H9 (cell line): ENCODE data around the gene FAM72D. TPM values are rescaled to one million over a fixed set of nuclear protein-coding genes. Genes with fewer than 3 reads are reported as not detected.
"Not testable (repeated sequence)": the region's sequence is repeated elsewhere in the genome, so short reads cannot be mapped to it uniquely, and the experiment has no call there.

Experiments
- DNase-seq: peaks from one replicate; pipeline ENCODE4 v3.0.0-alpha.2; 2017
- H2AFZ ChIP-seq: one replicate; pipeline ENCODE4 v1.6.1; 2013; ENCODE audit warnings: mild to moderate bottlenecking, low read length, control low read depth, moderate library complexity
- H2AK5ac ChIP-seq: 2 replicates; pipeline ENCODE4 v1.6.1; 2013; ENCODE audit warnings: low read length, control low read depth, mixed read lengths; ENCODE audit not compliant: insufficient read length
- H2BK120ac ChIP-seq: one replicate; pipeline ENCODE4 v1.6.1; 2013; ENCODE audit warnings: low read depth, mild to moderate bottlenecking, low read length, control low read depth, inconsistent platforms; ENCODE audit not compliant: poor library complexity, severe bottlenecking
- H2BK12ac ChIP-seq: 2 replicates; pipeline ENCODE4 v1.6.1; 2013; ENCODE audit warnings: low read length, control low read depth, mixed read lengths, low read depth; ENCODE audit not compliant: insufficient read length
- H2BK15ac ChIP-seq: 2 replicates; pipeline ENCODE4 v1.6.1; 2013; ENCODE audit warnings: low read depth, low read length, control low read depth
- H2BK20ac ChIP-seq: one replicate; pipeline ENCODE4 v1.6.1; 2013; ENCODE audit warnings: low read depth, mild to moderate bottlenecking, low read length, control low read depth, inconsistent platforms; ENCODE audit not compliant: poor library complexity, severe bottlenecking
- H2BK5ac ChIP-seq: 2 replicates; pipeline ENCODE4 v1.6.1; 2013; ENCODE audit warnings: low read length, control low read depth, mixed read lengths; ENCODE audit not compliant: insufficient read length
- H3K14ac ChIP-seq: 2 replicates; pipeline ENCODE4 v1.6.1; 2013; ENCODE audit warnings: low read length, control low read depth; ENCODE audit not compliant: insufficient read depth
- H3K18ac ChIP-seq: 2 replicates; pipeline ENCODE4 v1.6.1; 2013; ENCODE audit warnings: low read depth, mild to moderate bottlenecking, mixed read lengths, low read length, control low read depth; ENCODE audit not compliant: insufficient read length
- H3K23ac ChIP-seq: 2 replicates; pipeline ENCODE4 v1.6.1; 2013; ENCODE audit warnings: low read length, control low read depth, mixed read lengths, low read depth; ENCODE audit not compliant: insufficient read length
- H3K23me2 ChIP-seq: 2 replicates; pipeline ENCODE4 v1.6.1; 2013; ENCODE audit warnings: low read depth, mild to moderate bottlenecking, mixed read lengths, low read length, control low read depth; ENCODE audit not compliant: insufficient read length, poor library complexity, severe bottlenecking
- H3K27ac ChIP-seq: 2 replicates; pipeline ENCODE4 v1.5.1; 2013; ENCODE audit warnings: low read length, control low read depth, mixed read lengths, low read depth; ENCODE audit not compliant: insufficient read length
- H3K27me3 ChIP-seq: 2 replicates; pipeline ENCODE4 v1.6.1; 2013; ENCODE audit warnings: low read length, control low read depth, inconsistent platforms; ENCODE audit not compliant: insufficient read depth
- H3K4ac ChIP-seq: 2 replicates; pipeline ENCODE4 v1.6.1; 2013; ENCODE audit warnings: low read depth, mild to moderate bottlenecking, control low read depth, inconsistent platforms, low read length, moderate library complexity
- H3K4me1 ChIP-seq: 2 replicates; pipeline ENCODE4 v1.6.1; 2013; ENCODE audit warnings: low read length, control low read depth, inconsistent platforms; ENCODE audit not compliant: insufficient read depth
- H3K4me2 ChIP-seq: 2 replicates; pipeline ENCODE4 v1.6.1; 2013; ENCODE audit warnings: low read length, control low read depth, mixed read lengths; ENCODE audit not compliant: insufficient read length, insufficient read depth
- H3K56ac ChIP-seq: 2 replicates; pipeline ENCODE4 v1.6.1; 2013; ENCODE audit warnings: low read depth, mild to moderate bottlenecking, mixed read lengths, low read length, control low read depth; ENCODE audit not compliant: insufficient read length
- H3K79me1 ChIP-seq: 2 replicates; pipeline ENCODE4 v1.6.1; 2013; ENCODE audit warnings: low read depth, mild to moderate bottlenecking, moderate library complexity, low read length, control low read depth, inconsistent platforms; ENCODE audit not compliant: insufficient read depth, poor library complexity, severe bottlenecking
- H3K79me2 ChIP-seq: 2 replicates; pipeline ENCODE4 v1.6.1; 2013; ENCODE audit warnings: low read length, control low read depth, inconsistent platforms; ENCODE audit not compliant: insufficient read depth
- H3K9ac ChIP-seq: 2 replicates; pipeline ENCODE4 v1.6.1; 2013; ENCODE audit warnings: low read length, control low read depth, mixed read lengths; ENCODE audit not compliant: insufficient read length; ENCODE audit errors: extremely low read depth
- H3K9me3 ChIP-seq: one replicate; pipeline ENCODE4 v1.6.1; 2013; ENCODE audit warnings: low read depth, low read length, inconsistent platforms; ENCODE audit not compliant: control insufficient read depth
- H3T11ph ChIP-seq: one replicate; pipeline ENCODE4 v1.6.1; 2013; ENCODE audit warnings: mild to moderate bottlenecking, low read length, control low read depth, inconsistent platforms
- H4K20me1 ChIP-seq: one replicate; pipeline ENCODE4 v1.6.1; 2013; ENCODE audit not compliant: control insufficient read depth, insufficient read length, insufficient read depth
- H4K5ac ChIP-seq: 2 replicates; pipeline ENCODE4 v1.6.1; 2013; ENCODE audit warnings: low read depth, mild to moderate bottlenecking, mixed read lengths, low read length, control low read depth; ENCODE audit not compliant: insufficient read length
- H4K8ac ChIP-seq: replicated peaks from 2 replicates; pipeline ENCODE4 v1.6.1; 2013; ENCODE audit warnings: low read length, control low read depth, mixed read lengths, low read depth; ENCODE audit not compliant: insufficient read length
- H4K91ac ChIP-seq: 2 replicates; pipeline ENCODE4 v1.6.1; 2013; ENCODE audit warnings: low read depth, mild to moderate bottlenecking, moderate library complexity, mixed read lengths, low read length, control low read depth; ENCODE audit not compliant: insufficient read length
- H3K27ac Mint-ChIP-seq, 3 experiments: 2 replicates in 2 of 3; 3 replicates in 1 of 3; pipeline ENCODE4 v1.8.0; 2020 to 2021; ENCODE audit warnings: mixed read lengths in 3 of 3, mild to moderate bottlenecking in 1 of 3, moderate library complexity in 1 of 3
- H3K27me3 Mint-ChIP-seq: 2 replicates; pipeline ENCODE4 v1.8.0; 2021; ENCODE audit warnings: low read depth, mild to moderate bottlenecking, moderate library complexity, mixed read lengths
- H3K36me3 Mint-ChIP-seq, 3 experiments: 2 replicates in 2 of 3; 3 replicates in 1 of 3; pipeline ENCODE4 v1.8.0; 2020 to 2021; ENCODE audit warnings: low read depth in 3 of 3, mixed read lengths in 3 of 3; ENCODE audit not compliant: insufficient read depth in 1 of 3
- H3K4me1 Mint-ChIP-seq, 2 experiments: 2 replicates each; pipeline ENCODE4 v1.8.0; 2020; ENCODE audit warnings: mixed read lengths in 2 of 2
- H3K4me3 Mint-ChIP-seq, 2 experiments: 2 replicates in 1 of 2; 3 replicates in 1 of 2; pipeline ENCODE4 v1.8.0; 2020 to 2021; ENCODE audit warnings: mild to moderate bottlenecking in 2 of 2, mixed read lengths in 2 of 2, moderate library complexity in 1 of 2
- H3K9me3 Mint-ChIP-seq, 2 experiments: 2 replicates in 1 of 2; 3 replicates in 1 of 2; pipeline ENCODE4 v1.8.0; 2020; ENCODE audit warnings: mild to moderate bottlenecking in 2 of 2, mixed read lengths in 2 of 2, moderate library complexity in 1 of 2
- WGBS: extraction: QIAGEN DNeasy Blood & Tissue Kit; methylation state at CpG from one replicate; pipeline ENCODE4 v1.1.7; 2013; ENCODE audit warnings: missing lambda C conversion rate, low lambda C conversion rate, mixed read lengths; ENCODE audit not compliant: insufficient read length; ENCODE audit errors: extremely low coverage; 5-methylcytosine and 5-hydroxymethylcytosine counted together
- total RNA-seq: library from RNA; stranded (reverse); gene quantifications from 2 replicates; pipeline ENCODE4 v1.2.1, GENCODE V29; 2021

Gene FAM72D
- total RNA-seq, 1 experiment from 2014 or later: 6.0 TPM

- not testable (repeated sequence) for H3K23me2 ChIP-seq, H3K27ac Mint-ChIP-seq, H2AK5ac ChIP-seq, H3K4me1 Mint-ChIP-seq, H3K56ac ChIP-seq, H3K79me1 ChIP-seq, H3K4me1 ChIP-seq, H3K23ac ChIP-seq, H2AFZ ChIP-seq, H3K27me3 ChIP-seq, H2BK20ac ChIP-seq, H3T11ph ChIP-seq, H4K8ac ChIP-seq, H4K91ac ChIP-seq, H3K27me3 Mint-ChIP-seq, H3K36me3 Mint-ChIP-seq, H3K9ac ChIP-seq, H4K5ac ChIP-seq, H3K9me3 ChIP-seq, H3K79me2 ChIP-seq, H3K14ac ChIP-seq, H3K4me3 Mint-ChIP-seq, H3K4ac ChIP-seq, H2BK120ac ChIP-seq, H2BK5ac ChIP-seq, DNase-seq, H3K4me2 ChIP-seq, H4K20me1 ChIP-seq, H3K27ac ChIP-seq, H2BK12ac ChIP-seq, H2BK15ac ChIP-seq, H3K18ac ChIP-seq, H3K9me3 Mint-ChIP-seq
- WGBS: no CpG with 5 or more reads among the region's 3 CpGs
These were observed 16.9 kb downstream of the FAM72D start for GRCh38 chr1:145112703-145113102.

GRCh38 chr1:145114560-145115057, 18.8 kb downstream of the FAM72D start:
- H3K4me3 Mint-ChIP-seq, H4K20me1 ChIP-seq, H3K56ac ChIP-seq, H3K14ac ChIP-seq, H3K4ac ChIP-seq, DNase-seq, H2AFZ ChIP-seq, H3K36me3 Mint-ChIP-seq, H2BK15ac ChIP-seq, H3K23me2 ChIP-seq, H3K4me2 ChIP-seq, H3K79me1 ChIP-seq, H2AK5ac ChIP-seq, H3K27ac ChIP-seq, H3K23ac ChIP-seq, H3K79me2 ChIP-seq, H3K27me3 Mint-ChIP-seq, H3K27me3 ChIP-seq, H3K9ac ChIP-seq, H2BK5ac ChIP-seq, H3K27ac Mint-ChIP-seq, H3K9me3 ChIP-seq, H2BK12ac ChIP-seq, H4K5ac ChIP-seq, H3K4me1 ChIP-seq, H3K9me3 Mint-ChIP-seq, H3K4me1 Mint-ChIP-seq, H3K18ac ChIP-seq, H4K8ac ChIP-seq, H3T11ph ChIP-seq, H2BK20ac ChIP-seq, H4K91ac ChIP-seq, H2BK120ac ChIP-seq: not testable (repeated sequence)
- WGBS: no CpG with 5 or more reads among the region's 1 CpG
